T-helper 1 cell treated with Interleukin-12 subunit alpha and Interleukin-12 subunit beta and Interleukin-4 antibody, amounts not matched to agents 30 μg/mL and 1 μg/mL, for 36 hours (primary cell): Measurements from ENCODE around the gene DNAJC1.
A peak's percentile ranks its signal among the peaks of the same experiment; 100 is the strongest.

Source experiments
- H3K27ac Mint-ChIP-seq: one replicate; pipeline ENCODE4 v1.8.0; 2021; ENCODE audit warnings: mild to moderate bottlenecking, mixed read lengths
- H3K27me3 Mint-ChIP-seq: one replicate; pipeline ENCODE4 v1.8.0; 2021; ENCODE audit warnings: low read depth, mixed read lengths
- H3K36me3 Mint-ChIP-seq: one replicate; pipeline ENCODE4 v1.8.0; 2021; ENCODE audit warnings: low read depth, mixed read lengths
- H3K4me1 Mint-ChIP-seq: one replicate; pipeline ENCODE4 v1.8.0; 2021; ENCODE audit warnings: low read depth, mixed read lengths
- H3K4me3 Mint-ChIP-seq: one replicate; pipeline ENCODE4 v1.8.0; 2021; ENCODE audit warnings: mild to moderate bottlenecking, moderate library complexity, mixed read lengths
- H3K9me3 Mint-ChIP-seq: one replicate; pipeline ENCODE4 v1.8.0; 2021; ENCODE audit warnings: mixed read lengths

The DNAJC1 gene

GRCh38 chr10:21924511-21924910 lies 79.0 kb downstream of the DNAJC1 start:
- H3K4me1 Mint-ChIP-seq, result no peaks in the 10 kb centered on the region
- no peaks in the 10 kb centered on the region for H3K9me3 Mint-ChIP-seq
- no peak overlapping the region for H3K27ac Mint-ChIP-seq
- H3K4me3 Mint-ChIP-seq, result no peak overlapping the region
- peaks cover 3% of the 10 kb centered on the region for H3K36me3 Mint-ChIP-seq
- no peaks in the 10 kb centered on the region for H3K27me3 Mint-ChIP-seq

GRCh38 chr10:21920633-21921032 lies 82.9 kb downstream of the DNAJC1 start:
- no peaks in the 10 kb centered on the region for H3K9me3 Mint-ChIP-seq

GRCh38 chr10:21919906-21920305 lies 83.6 kb downstream of the DNAJC1 start:
- H3K27me3 Mint-ChIP-seq, result no peaks in the 10 kb centered on the region
- H3K27ac Mint-ChIP-seq, result no peak overlapping the region
- H3K4me3 Mint-ChIP-seq, result no peak overlapping the region
- no peaks in the 10 kb centered on the region for H3K4me1 Mint-ChIP-seq
- H3K9me3 Mint-ChIP-seq, result no peaks in the 10 kb centered on the region
- H3K36me3 Mint-ChIP-seq, result peaks cover 4% of the 10 kb centered on the region

More at GRCh38 chr10:21920633-21921032, 82.9 kb downstream of the DNAJC1 start:
- Mint-ChIP-seq H3K4me1 (no peaks in the 10 kb centered on the region), H3K27ac (no peak overlapping the region), H3K4me3 (no peak overlapping the region), H3K36me3 (peaks cover 4% of the 10 kb centered on the region), H3K27me3 (no peaks in the 10 kb centered on the region)

- H3K4me1 Mint-ChIP-seq, result no peaks in the 10 kb centered on the region
- no peak overlapping the region for H3K4me3 Mint-ChIP-seq
- no peaks in the 10 kb centered on the region for H3K9me3 Mint-ChIP-seq
- peaks cover 4% of the 10 kb centered on the region for H3K36me3 Mint-ChIP-seq
- H3K27me3 Mint-ChIP-seq, result no peaks in the 10 kb centered on the region
- no peak overlapping the region for H3K27ac Mint-ChIP-seq
These were observed 84.4 kb downstream of the DNAJC1 start for GRCh38 chr10:21919117-21919516.

- Mint-ChIP-seq H3K27ac (no peak overlapping the region), H3K4me3 (no peak overlapping the region), H3K27me3 (no peaks in the 10 kb centered on the region), H3K36me3 (peaks cover 6% of the 10 kb centered on the region), H3K4me1 (peaks cover 13% of the 10 kb centered on the region), H3K9me3 (no peaks in the 10 kb centered on the region)
These were observed 90.9 kb downstream of the DNAJC1 start for GRCh38 chr10:21912625-21913024.

GRCh38 chr10:21910798-21911197 lies 92.7 kb downstream of the DNAJC1 start:
- Mint-ChIP-seq H3K4me1 (peaks cover 13% of the 10 kb centered on the region), H3K36me3 (peaks cover 8% of the 10 kb centered on the region), H3K4me3 (no peak overlapping the region), H3K27ac (no peak overlapping the region), H3K27me3 (no peaks in the 10 kb centered on the region), H3K9me3 (no peaks in the 10 kb centered on the region)

- H3K27me3 Mint-ChIP-seq, result no peaks in the 10 kb centered on the region
- no peaks in the 10 kb centered on the region for H3K9me3 Mint-ChIP-seq
- H3K4me1 Mint-ChIP-seq, result peaks cover 4% of the 10 kb centered on the region
- no peak overlapping the region for H3K4me3 Mint-ChIP-seq
- H3K27ac Mint-ChIP-seq, result no peak overlapping the region
- H3K36me3 Mint-ChIP-seq, result peaks cover 21% of the 10 kb centered on the region
These were observed 96.1 kb downstream of the DNAJC1 start for GRCh38 chr10:21907436-21907835.

- Mint-ChIP-seq H3K4me3 (no peak overlapping the region), H3K9me3 (no peaks in the 10 kb centered on the region), H3K4me1 (no peaks in the 10 kb centered on the region), H3K36me3 (peaks cover 23% of the 10 kb centered on the region), H3K27me3 (no peaks in the 10 kb centered on the region), H3K27ac (no peak overlapping the region)
These were observed 98.6 kb downstream of the DNAJC1 start for GRCh38 chr10:21904930-21905329.

- Mint-ChIP-seq H3K9me3 (no peaks in the 10 kb centered on the region), H3K27ac (no peak overlapping the region), H3K4me3 (no peak overlapping the region), H3K27me3 (no peaks in the 10 kb centered on the region), H3K36me3 (peaks cover 21% of the 10 kb centered on the region), H3K4me1 (peaks cover 6% of the 10 kb centered on the region)
These were observed 103.8 kb downstream of the DNAJC1 start for GRCh38 chr10:21899736-21900135.

- Mint-ChIP-seq H3K27me3 (no peaks in the 10 kb centered on the region), H3K4me3 (no peak overlapping the region), H3K9me3 (peaks cover 22% of the 10 kb centered on the region), H3K36me3 (peaks cover 30% of the 10 kb centered on the region), H3K4me1 (peaks cover 14% of the 10 kb centered on the region), H3K27ac (no peak overlapping the region)
These were observed 107.6 kb downstream of the DNAJC1 start for GRCh38 chr10:21895932-21896331.

GRCh38 chr10:21894648-21895342 lies 108.7 kb downstream of the DNAJC1 start:
- H3K36me3 Mint-ChIP-seq, result peaks cover 28% of the 10 kb centered on the region

GRCh38 chr10:21891439-21891838 lies 112.1 kb downstream of the DNAJC1 start:
- Mint-ChIP-seq H3K27me3 (no peaks in the 10 kb centered on the region), H3K9me3 (peaks cover 29% of the 10 kb centered on the region), H3K4me3 (peak overlapping the region; percentile 29), H3K36me3 (peaks cover 31% of the 10 kb centered on the region), H3K27ac (peak overlapping the region; percentile 55), H3K4me1 (peaks cover 21% of the 10 kb centered on the region)

More at GRCh38 chr10:21894648-21895342, 108.7 kb downstream of the DNAJC1 start:
- peaks cover 15% of the 10 kb centered on the region for H3K4me1 Mint-ChIP-seq
- H3K9me3 Mint-ChIP-seq, result peaks cover 22% of the 10 kb centered on the region
- H3K4me3 Mint-ChIP-seq, result no peak overlapping the region
- H3K27me3 Mint-ChIP-seq, result no peaks in the 10 kb centered on the region
- H3K27ac Mint-ChIP-seq, result no peak overlapping the region

GRCh38 chr10:21889477-21890275 lies 113.9 kb downstream of the DNAJC1 start:
- no peak overlapping the region for H3K27ac Mint-ChIP-seq
- H3K36me3 Mint-ChIP-seq, result peaks cover 34% of the 10 kb centered on the region
- H3K4me1 Mint-ChIP-seq, result peaks cover 15% of the 10 kb centered on the region
- no peaks in the 10 kb centered on the region for H3K27me3 Mint-ChIP-seq
- H3K9me3 Mint-ChIP-seq, result peaks cover 47% of the 10 kb centered on the region
- H3K4me3 Mint-ChIP-seq, result no peak overlapping the region

- H3K27ac Mint-ChIP-seq, result no peak overlapping the region
- peaks cover 44% of the 10 kb centered on the region for H3K9me3 Mint-ChIP-seq
- no peaks in the 10 kb centered on the region for H3K27me3 Mint-ChIP-seq
- H3K4me3 Mint-ChIP-seq, result no peak overlapping the region
- peaks cover 15% of the 10 kb centered on the region for H3K4me1 Mint-ChIP-seq
- peaks cover 30% of the 10 kb centered on the region for H3K36me3 Mint-ChIP-seq
These were observed 114.6 kb downstream of the DNAJC1 start for GRCh38 chr10:21888959-21889358.

GRCh38 chr10:21885940-21886339 lies 117.6 kb downstream of the DNAJC1 start:
- H3K27ac Mint-ChIP-seq, result no peak overlapping the region
- H3K9me3 Mint-ChIP-seq, result peaks cover 25% of the 10 kb centered on the region
- no peak overlapping the region for H3K4me3 Mint-ChIP-seq
- peaks cover 7% of the 10 kb centered on the region for H3K4me1 Mint-ChIP-seq
- H3K36me3 Mint-ChIP-seq, result peaks cover 26% of the 10 kb centered on the region
- no peaks in the 10 kb centered on the region for H3K27me3 Mint-ChIP-seq
